HCT116 (cell line): Measurements from ENCODE around the gene TTC23L.

Source experiments
- CBX3 ChIP-seq: IDR thresholded peaks from 2 replicates; pipeline ENCODE4 v1.6.1; 2012; ENCODE audit warnings: low read depth
- EGR1 ChIP-seq: IDR thresholded peaks from 2 replicates; pipeline ENCODE4 v1.6.1; 2012; ENCODE audit warnings: low read depth
- EZH2 ChIP-seq: fragments of 200-600 bp; sonication (generic); IDR thresholded peaks from 2 replicates; pipeline ENCODE4 v1.6.1; 2017; ENCODE audit warnings: antibody characterized with exemption, mixed run types
- FOSL1 ChIP-seq: IDR thresholded peaks from 2 replicates; pipeline ENCODE4 v1.6.1; 2012; ENCODE audit warnings: low read depth
- JUND ChIP-seq: IDR thresholded peaks from 2 replicates; pipeline ENCODE4 v1.6.1; 2012
- POLR2A ChIP-seq: IDR thresholded peaks from 2 replicates; pipeline ENCODE4 v1.7.0; 2011; ENCODE audit warnings: borderline replicate concordance; ENCODE audit not compliant: insufficient read depth, insufficient read length; ENCODE audit errors: extremely low read depth
- RAD21 ChIP-seq: IDR thresholded peaks from 2 replicates; pipeline ENCODE4 v1.6.1; 2012; ENCODE audit warnings: low read depth, mild to moderate bottlenecking
- SP1 ChIP-seq: IDR thresholded peaks from 2 replicates; pipeline ENCODE4 v1.6.1; 2012; ENCODE audit warnings: low read depth
- TCF7L2 ChIP-seq: IDR thresholded peaks from 2 replicates; pipeline ENCODE4 v1.7.0; 2011; ENCODE audit warnings: borderline replicate concordance, inconsistent platforms; ENCODE audit not compliant: insufficient read depth, insufficient read length; ENCODE audit errors: extremely low read depth
- ZNF274 ChIP-seq: fragments of 200-500 bp; sonication (Bioruptor generic); IDR thresholded peaks from 2 replicates; pipeline ENCODE4 v1.6.1; 2014; ENCODE audit warnings: mild to moderate bottlenecking, low read depth, low read length, inconsistent platforms
- TF ChIP-seq, protein P1 (sequence below), 3 experiments: fragments of 200-600 bp in 1 of 3; sonication (generic) in 1 of 3; IDR thresholded peaks in 2 of 3; conservative IDR thresholded peaks in 1 of 3; 2 replicates each; pipeline ENCODE4 v1.5.1; 2012 to 2017; ENCODE audit warnings: low read depth in 2 of 3, low read length in 2 of 3, antibody characterized with exemption in 1 of 3, borderline replicate concordance in 1 of 3, control low read depth in 1 of 3, mild to moderate bottlenecking in 1 of 3, mixed read lengths in 1 of 3, mixed run types in 1 of 3, moderate library complexity in 1 of 3; ENCODE audit not compliant: insufficient read depth in 1 of 3

DNA sequence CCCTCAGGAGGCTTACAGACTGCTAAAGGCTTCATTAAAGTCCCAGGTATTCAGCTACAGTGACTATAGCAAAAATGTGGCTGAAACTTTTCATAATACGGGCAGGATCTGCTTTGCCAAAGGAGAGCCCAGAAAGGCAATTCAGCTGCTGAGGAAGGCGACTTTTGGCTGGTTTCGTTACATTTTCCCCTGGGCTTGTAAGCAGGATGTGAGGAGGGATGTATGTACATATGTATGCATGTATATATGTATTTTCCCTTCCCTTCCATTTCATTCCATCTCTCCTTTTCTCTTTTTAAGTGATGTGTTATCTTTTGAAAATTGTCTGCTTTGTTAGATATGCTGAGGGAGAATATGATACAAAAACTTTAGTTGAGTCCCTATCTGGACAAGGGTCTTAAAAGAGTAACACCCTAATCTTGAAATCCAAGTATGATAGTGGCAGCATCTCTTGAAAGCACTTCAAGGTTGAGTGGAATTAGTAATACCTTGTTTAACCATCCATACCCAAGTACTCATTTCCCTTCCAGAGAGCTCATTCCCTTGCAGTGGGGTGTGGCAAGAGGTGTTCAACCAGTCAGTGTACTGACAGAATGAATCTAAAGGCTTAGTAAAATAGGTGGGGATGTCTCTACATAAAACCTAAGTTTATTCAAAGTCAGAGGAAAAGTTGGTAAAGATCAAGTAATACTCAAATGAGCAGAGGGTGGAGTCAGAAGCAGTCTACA is 47.6 kb downstream of the TTC23L start:
- TF ChIP-seq, protein P1, sequence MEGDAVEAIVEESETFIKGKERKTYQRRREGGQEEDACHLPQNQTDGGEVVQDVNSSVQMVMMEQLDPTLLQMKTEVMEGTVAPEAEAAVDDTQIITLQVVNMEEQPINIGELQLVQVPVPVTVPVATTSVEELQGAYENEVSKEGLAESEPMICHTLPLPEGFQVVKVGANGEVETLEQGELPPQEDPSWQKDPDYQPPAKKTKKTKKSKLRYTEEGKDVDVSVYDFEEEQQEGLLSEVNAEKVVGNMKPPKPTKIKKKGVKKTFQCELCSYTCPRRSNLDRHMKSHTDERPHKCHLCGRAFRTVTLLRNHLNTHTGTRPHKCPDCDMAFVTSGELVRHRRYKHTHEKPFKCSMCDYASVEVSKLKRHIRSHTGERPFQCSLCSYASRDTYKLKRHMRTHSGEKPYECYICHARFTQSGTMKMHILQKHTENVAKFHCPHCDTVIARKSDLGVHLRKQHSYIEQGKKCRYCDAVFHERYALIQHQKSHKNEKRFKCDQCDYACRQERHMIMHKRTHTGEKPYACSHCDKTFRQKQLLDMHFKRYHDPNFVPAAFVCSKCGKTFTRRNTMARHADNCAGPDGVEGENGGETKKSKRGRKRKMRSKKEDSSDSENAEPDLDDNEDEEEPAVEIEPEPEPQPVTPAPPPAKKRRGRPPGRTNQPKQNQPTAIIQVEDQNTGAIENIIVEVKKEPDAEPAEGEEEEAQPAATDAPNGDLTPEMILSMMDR (IDR thresholded peaks at IDR 0.05 in 2 of 3, conservative IDR thresholded peaks at IDR 0.05 in 1 of 3; ENCODE audit: borderline replicate concordance in 1 of 3, insufficient read depth in 1 of 3, low read depth in 2 of 3, low read length in 2 of 3) = no peak
- TF ChIP-seq POLR2A (no peak), TCF7L2 (no peak), EZH2 (no peak), FOSL1 (no peak), SP1 (no peak), ZNF274 (no peak), EGR1 (no peak), CBX3 (no peak), JUND (no peak), RAD21 (no peak)
